Measurements from ENCODE around the gene SLC1A3.

DNA sequence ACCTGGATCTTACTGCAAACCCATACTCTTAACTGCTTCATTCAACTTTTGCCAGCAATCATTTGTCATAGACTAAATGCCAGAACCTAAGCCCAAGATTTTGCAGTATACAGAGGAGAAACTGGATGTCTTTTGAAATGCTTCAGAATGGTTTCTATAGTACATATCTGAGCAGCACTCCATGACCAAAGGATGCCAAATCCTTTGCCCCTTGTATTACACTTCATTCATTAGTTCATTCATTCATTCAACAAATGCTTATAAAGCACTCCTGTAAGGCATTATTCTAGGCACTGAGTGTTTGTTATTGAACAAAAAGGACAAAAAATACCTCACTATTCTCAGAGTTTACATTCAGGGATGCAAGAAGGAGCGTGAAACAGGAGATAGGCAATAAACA, 119.9 kb downstream of the SLC1A3 start:
- TF ChIP-seq CTCF (IDR thresholded peaks at IDR 0.05; ENCODE audit: low read length) (no peak), EZH2phosphoT487 (IDR thresholded peaks at IDR 0.05; ENCODE audit: low read length) (no peak), EZH2 (optimal IDR thresholded peaks at IDR 0.05; ENCODE audit: low read depth, low read length) (no peak)
